22Rv1 (cell line): ENCODE measurements around the gene NOX1.

Experiments
- H3K27ac ChIP-seq: fragments of 450-650 bp; 2 replicates; pipeline ENCODE4 v1.5.1; 2017
- CTCF ChIP-seq: fragments of 450-650 bp; IDR thresholded peaks from 2 replicates; pipeline ENCODE4 v1.5.1; 2017; ENCODE audit warnings: mild to moderate bottlenecking
- ZFX ChIP-seq: fragments of 450-650 bp; IDR thresholded peaks from 2 replicates; pipeline ENCODE4 v1.6.1; 2017; ENCODE audit warnings: antibody characterized with exemption, borderline replicate concordance

NOX1 gene

GRCh38 chrX:100863326-100863864 lies 10.8 kb downstream of the NOX1 start:
- TF ChIP-seq ZFX (no peak), CTCF (no peak)
- H3K27ac ChIP-seq = no peak overlapping the region

GRCh38 chrX:100852810-100853209 lies 21.3 kb downstream of the NOX1 start:
- H3K27ac ChIP-seq = no peak overlapping the region
- TF ChIP-seq CTCF = no peak
- no peak for TF ChIP-seq ZFX

GRCh38 chrX:100850317-100850716 lies 23.8 kb downstream of the NOX1 start:
- TF ChIP-seq ZFX (no peak), CTCF (no peak)
- no peak overlapping the region for H3K27ac ChIP-seq

- TF ChIP-seq ZFX (no peak), CTCF (no peak)
- H3K27ac ChIP-seq = no peak overlapping the region
Measured at GRCh38 chrX:100831219-100831946, 42.8 kb downstream of the NOX1 start.

GRCh38 chrX:100830547-100830946 lies 43.6 kb downstream of the NOX1 start:
- H3K27ac ChIP-seq = no peak overlapping the region
- no peak for TF ChIP-seq ZFX
- TF ChIP-seq CTCF = no peak

- TF ChIP-seq ZFX (no peak), CTCF (no peak)
- H3K27ac ChIP-seq = no peak overlapping the region
Measured at GRCh38 chrX:100830143-100830542, 44.0 kb downstream of the NOX1 start.

- no peak for TF ChIP-seq CTCF
- TF ChIP-seq ZFX = no peak
- H3K27ac ChIP-seq = no peak overlapping the region
Measured at GRCh38 chrX:100829730-100830129, 44.4 kb downstream of the NOX1 start.
